ENCODE measurements around the gene PDZD8. TPM values are rescaled to one million over a fixed set of nuclear protein-coding genes. Genes with fewer than 3 reads are reported as not detected.

PDZD8 gene
- total RNA-seq, 1 experiment from 2014 or later: 13.6 TPM

GRCh38 chr10:117386805-117387204 is 11.6 kb upstream of the PDZD8 start:
- H4K20me1 ChIP-seq (ENCODE audit: low read length): no peaks in the 10 kb centered on the region
- H3K4me2 ChIP-seq (ENCODE audit: low read length): no peak overlapping the region
- TF ChIP-seq EZH2phosphoT487 (IDR thresholded peaks at IDR 0.05; ENCODE audit: borderline replicate concordance, low read length) (no peak), EZH2 (IDR thresholded peaks at IDR 0.05; ENCODE audit: low read length, unreplicated experiment) (no peak)
- TF ChIP-seq, protein P1, sequence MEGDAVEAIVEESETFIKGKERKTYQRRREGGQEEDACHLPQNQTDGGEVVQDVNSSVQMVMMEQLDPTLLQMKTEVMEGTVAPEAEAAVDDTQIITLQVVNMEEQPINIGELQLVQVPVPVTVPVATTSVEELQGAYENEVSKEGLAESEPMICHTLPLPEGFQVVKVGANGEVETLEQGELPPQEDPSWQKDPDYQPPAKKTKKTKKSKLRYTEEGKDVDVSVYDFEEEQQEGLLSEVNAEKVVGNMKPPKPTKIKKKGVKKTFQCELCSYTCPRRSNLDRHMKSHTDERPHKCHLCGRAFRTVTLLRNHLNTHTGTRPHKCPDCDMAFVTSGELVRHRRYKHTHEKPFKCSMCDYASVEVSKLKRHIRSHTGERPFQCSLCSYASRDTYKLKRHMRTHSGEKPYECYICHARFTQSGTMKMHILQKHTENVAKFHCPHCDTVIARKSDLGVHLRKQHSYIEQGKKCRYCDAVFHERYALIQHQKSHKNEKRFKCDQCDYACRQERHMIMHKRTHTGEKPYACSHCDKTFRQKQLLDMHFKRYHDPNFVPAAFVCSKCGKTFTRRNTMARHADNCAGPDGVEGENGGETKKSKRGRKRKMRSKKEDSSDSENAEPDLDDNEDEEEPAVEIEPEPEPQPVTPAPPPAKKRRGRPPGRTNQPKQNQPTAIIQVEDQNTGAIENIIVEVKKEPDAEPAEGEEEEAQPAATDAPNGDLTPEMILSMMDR (conservative IDR thresholded peaks at IDR 0.05; ENCODE audit: low read depth, low read length): no peak
- H3K4me3 ChIP-seq (ENCODE audit: low read length): no peak overlapping the region
- no peak overlapping the region for H2AFZ ChIP-seq (ENCODE audit: low read length)
- no peaks in the 10 kb centered on the region for H3K9me2 ChIP-seq (replicated peaks; ENCODE audit: low read length)
- POLR2A ChIA-PET (ENCODE audit: unreplicated experiment): no interaction called here
- no peaks in the 10 kb centered on the region for H3K36me3 ChIP-seq (ENCODE audit: low read depth, low read length)
- CTCF ChIA-PET: no interaction called here
- ATAC-seq: no peak
- no peaks in the 10 kb centered on the region for H3F3A ChIP-seq (ENCODE audit: low read length, unreplicated experiment)
- H3K27ac ChIP-seq (ENCODE audit: low read length): no peak overlapping the region
- H3K9ac ChIP-seq (ENCODE audit: low read length): no peak overlapping the region
- intact Hi-C loops (cut with micrococcal nuclease): no loop called here
- no peaks in the 10 kb centered on the region for H3K79me2 ChIP-seq (ENCODE audit: low read length)
- no peaks in the 10 kb centered on the region for H3K4me1 ChIP-seq (ENCODE audit: insufficient read depth, low read length)
- no peaks in the 10 kb centered on the region for H3K9me3 ChIP-seq (ENCODE audit: low read length)
- no peak for DNase-seq
- 0 out of 2 replicates have a peak, but pooled peaks cover 4% of the 10 kb centered on the region for H3K27me3 ChIP-seq (ENCODE audit: low read length)
- no TSS peak for BruUV-seq (replicated peaks)

GRCh38 chr10:117382861-117383260 is 7.6 kb upstream of the PDZD8 start:
- Histone ChIP-seq H3K9me3 (ENCODE audit: low read length) (no peaks in the 10 kb centered on the region), H4K20me1 (ENCODE audit: low read length) (no peaks in the 10 kb centered on the region), H3K79me2 (ENCODE audit: low read length) (no peaks in the 10 kb centered on the region), H3K36me3 (ENCODE audit: low read depth, low read length) (no peaks in the 10 kb centered on the region), H3K27me3 (ENCODE audit: low read length) (0 out of 2 replicates have a peak, but pooled peaks cover 4% of the 10 kb centered on the region), H3K4me3 (ENCODE audit: low read length) (no peak overlapping the region), H3K27ac (ENCODE audit: low read length) (no peak overlapping the region), H3K9ac (ENCODE audit: low read length) (no peak overlapping the region), H2AFZ (ENCODE audit: low read length) (no peak overlapping the region), H3K4me2 (ENCODE audit: low read length) (no peak overlapping the region), H3K9me2 (replicated peaks; ENCODE audit: low read length) (no peaks in the 10 kb centered on the region), H3K4me1 (ENCODE audit: insufficient read depth, low read length) (no peaks in the 10 kb centered on the region), H3F3A (ENCODE audit: low read length, unreplicated experiment) (no peaks in the 10 kb centered on the region)
- no peak for DNase-seq
- no peak for ATAC-seq
- ChIA-PET CTCF (no interaction called here), POLR2A (ENCODE audit: unreplicated experiment) (no interaction called here)
- TF ChIP-seq EZH2 (IDR thresholded peaks at IDR 0.05; ENCODE audit: low read length, unreplicated experiment) (no peak), EZH2phosphoT487 (IDR thresholded peaks at IDR 0.05; ENCODE audit: borderline replicate concordance, low read length) (no peak)
- TF ChIP-seq, protein P1 (conservative IDR thresholded peaks at IDR 0.05; ENCODE audit: low read depth, low read length): no peak
- BruUV-seq (replicated peaks): no TSS peak
- intact Hi-C loops (cut with micrococcal nuclease): no loop called here

- peaks cover 37% of the 10 kb centered on the region for H4K20me1 ChIP-seq (ENCODE audit: low read length)
- H3F3A ChIP-seq (ENCODE audit: low read length, unreplicated experiment): no peaks in the 10 kb centered on the region
- peak overlapping the region; percentile 90 for H3K4me2 ChIP-seq (ENCODE audit: low read length)
- H3K36me3 ChIP-seq (ENCODE audit: low read depth, low read length): no peaks in the 10 kb centered on the region
- peak; percentile 19 for DNase-seq
- H3K9me3 ChIP-seq (ENCODE audit: low read length): no peaks in the 10 kb centered on the region
- intact Hi-C loops (cut with micrococcal nuclease): loop anchor here (5.0 kb wide), 1 partner anchor 88 kb away; no protein-coding TSS in a partner anchor
- H3K4me1 ChIP-seq (ENCODE audit: insufficient read depth, low read length): peaks cover 15% of the 10 kb centered on the region
- peak overlapping the region; percentile 6; the same call in 1 of the 2 replicates for H3K27ac ChIP-seq (ENCODE audit: low read length)
- TF ChIP-seq, protein P1 (conservative IDR thresholded peaks at IDR 0.05; ENCODE audit: low read depth, low read length): no peak
- TF ChIP-seq EZH2 (IDR thresholded peaks at IDR 0.05; ENCODE audit: low read length, unreplicated experiment) (no peak), EZH2phosphoT487 (IDR thresholded peaks at IDR 0.05; ENCODE audit: borderline replicate concordance, low read length) (no peak)
- CTCF ChIA-PET: no interaction called here
- H3K4me3 ChIP-seq (ENCODE audit: low read length): peak overlapping the region; percentile 98
- POLR2A ChIA-PET (ENCODE audit: unreplicated experiment): interaction anchor here (0.7 kb wide), 1 partner anchor 14 kb away, joined by 7 read pairs; no protein-coding TSS in a partner anchor
- H3K27me3 ChIP-seq (ENCODE audit: low read length): no peaks in the 10 kb centered on the region
- BruUV-seq (replicated peaks): no TSS peak
- H2AFZ ChIP-seq (ENCODE audit: low read length): peak overlapping the region; percentile 45; the same call in 1 of the 2 replicates
- H3K9ac ChIP-seq (ENCODE audit: low read length): peak overlapping the region; percentile 83
- ATAC-seq: peak; percentile 18
- peaks cover 53% of the 10 kb centered on the region for H3K79me2 ChIP-seq (ENCODE audit: low read length)
- no peaks in the 10 kb centered on the region for H3K9me2 ChIP-seq (replicated peaks; ENCODE audit: low read length)
Measured at GRCh38 chr10:117374506-117375359, 507 bp downstream of the PDZD8 start.
